Endothelial cell of umbilical vein (primary cell): ENCODE measurements around the gene STX12.

Source experiments
- EZH2 ChIP-seq: IDR thresholded peaks from 2 replicates; pipeline ENCODE4 v1.6.1; 2012; ENCODE audit warnings: borderline replicate concordance, low read depth, mild to moderate bottlenecking, moderate library complexity, low read length, inconsistent platforms; ENCODE audit not compliant: severe bottlenecking
- POLR2A ChIP-seq: IDR thresholded peaks from 2 replicates; pipeline ENCODE4 v1.6.1; 2012; ENCODE audit warnings: low read depth, mild to moderate bottlenecking, control low read depth, low read length
- POLR2AphosphoS5 ChIP-seq: IDR thresholded peaks from 2 replicates; pipeline ENCODE4 v1.6.1; 2012; ENCODE audit warnings: low read depth, mild to moderate bottlenecking, control low read depth, low read length, moderate library complexity; ENCODE audit not compliant: insufficient read depth
- TF ChIP-seq, protein P1 (sequence below), 2 donors: IDR thresholded peaks; 1 replicate in 1 of 2; 2 replicates in 1 of 2; pipeline ENCODE4 v1.5.1; 2011; ENCODE audit warnings: low read length in 2 of 2, mild to moderate bottlenecking in 2 of 2, moderate library complexity in 2 of 2, control low read depth in 1 of 2, inconsistent platforms in 1 of 2, low read depth in 1 of 2; ENCODE audit not compliant: insufficient read depth in 1 of 2; ENCODE audit errors: extremely low read depth in 1 of 2

DNA sequence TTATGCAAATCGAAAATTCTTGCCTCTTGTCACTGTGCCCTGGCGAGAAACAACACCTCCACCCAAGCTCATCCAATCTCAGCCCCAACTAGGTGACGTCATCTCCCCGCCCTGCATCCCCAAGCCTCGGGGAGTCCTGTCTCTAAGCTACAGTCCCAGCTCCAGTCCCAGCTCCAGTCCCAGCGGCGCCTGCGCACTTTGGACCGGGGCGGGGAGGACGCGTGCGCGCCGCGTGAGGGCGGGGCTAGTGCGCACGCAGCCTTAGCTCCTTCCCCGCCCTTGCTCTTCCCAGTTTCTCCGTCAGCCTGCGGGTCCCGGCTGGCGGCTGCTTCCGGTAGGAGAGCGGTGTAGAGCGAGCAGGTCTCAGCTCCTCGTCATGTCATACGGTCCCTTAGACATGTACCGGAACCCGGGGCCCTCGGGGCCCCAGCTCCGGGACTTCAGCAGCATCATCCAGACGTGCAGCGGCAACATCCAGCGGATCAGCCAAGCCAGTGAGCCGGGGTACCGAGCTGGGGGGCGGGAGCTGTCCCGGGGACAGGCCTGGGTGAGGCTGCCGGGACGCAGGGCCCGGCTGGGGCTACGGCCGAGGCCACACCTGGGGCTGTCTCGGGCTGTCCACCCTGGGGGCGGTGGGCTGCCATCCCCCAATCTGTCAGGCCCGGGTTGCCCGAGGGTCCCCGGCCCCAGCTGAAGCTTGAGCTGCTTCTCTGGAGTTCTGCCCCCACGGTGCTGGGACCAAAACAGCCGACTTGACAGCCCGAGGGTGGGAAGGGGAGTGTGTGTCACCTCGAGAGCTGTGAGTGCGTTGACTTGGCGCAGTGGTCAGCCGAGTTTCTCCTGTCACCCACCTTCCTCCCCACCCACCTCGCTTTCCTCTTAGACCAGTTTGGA, at the start of gene STX12:
- TF ChIP-seq EZH2 (no peak), POLR2AphosphoS5 (peak; percentile 90), POLR2A (peak; percentile 88)
- TF ChIP-seq, protein P1, sequence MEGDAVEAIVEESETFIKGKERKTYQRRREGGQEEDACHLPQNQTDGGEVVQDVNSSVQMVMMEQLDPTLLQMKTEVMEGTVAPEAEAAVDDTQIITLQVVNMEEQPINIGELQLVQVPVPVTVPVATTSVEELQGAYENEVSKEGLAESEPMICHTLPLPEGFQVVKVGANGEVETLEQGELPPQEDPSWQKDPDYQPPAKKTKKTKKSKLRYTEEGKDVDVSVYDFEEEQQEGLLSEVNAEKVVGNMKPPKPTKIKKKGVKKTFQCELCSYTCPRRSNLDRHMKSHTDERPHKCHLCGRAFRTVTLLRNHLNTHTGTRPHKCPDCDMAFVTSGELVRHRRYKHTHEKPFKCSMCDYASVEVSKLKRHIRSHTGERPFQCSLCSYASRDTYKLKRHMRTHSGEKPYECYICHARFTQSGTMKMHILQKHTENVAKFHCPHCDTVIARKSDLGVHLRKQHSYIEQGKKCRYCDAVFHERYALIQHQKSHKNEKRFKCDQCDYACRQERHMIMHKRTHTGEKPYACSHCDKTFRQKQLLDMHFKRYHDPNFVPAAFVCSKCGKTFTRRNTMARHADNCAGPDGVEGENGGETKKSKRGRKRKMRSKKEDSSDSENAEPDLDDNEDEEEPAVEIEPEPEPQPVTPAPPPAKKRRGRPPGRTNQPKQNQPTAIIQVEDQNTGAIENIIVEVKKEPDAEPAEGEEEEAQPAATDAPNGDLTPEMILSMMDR (IDR thresholded peaks at IDR 0.05; ENCODE audit: extremely low read depth in 1 of 2, insufficient read depth in 1 of 2, low read depth in 1 of 2, low read length in 2 of 2), result no peak
